Activated T-helper 1 cell treated with Interleukin-2 at 50 U/mL for 16 hours (primary cell): Measurements from ENCODE around the gene CLDN14.

Experiments used
- DNase-seq: peaks from one replicate; pipeline ENCODE4 v3.0.0-alpha.2; 2020; ENCODE audit warnings: low read depth

Gene CLDN14

GRCh38 chr21:36471254-36471723 lies 8.6 kb downstream of the CLDN14 start:
- DNase-seq = no peak

- no peak for DNase-seq
Measured at GRCh38 chr21:36470294-36470693, 9.6 kb downstream of the CLDN14 start.

GRCh38 chr21:36466061-36466511 lies 13.8 kb downstream of the CLDN14 start:
- no peak for DNase-seq

GRCh38 chr21:36465478-36465877 lies 14.4 kb downstream of the CLDN14 start:
- DNase-seq = no peak

- no peak for DNase-seq
Measured at GRCh38 chr21:36464590-36464989, 15.3 kb downstream of the CLDN14 start.

- DNase-seq = no peak
Measured at GRCh38 chr21:36463991-36464390, 15.9 kb downstream of the CLDN14 start.

- DNase-seq = no peak
Measured at GRCh38 chr21:36463204-36463603, 16.7 kb downstream of the CLDN14 start.

- DNase-seq = no peak
Measured at GRCh38 chr21:36461918-36462486, 17.9 kb downstream of the CLDN14 start.

DNA sequence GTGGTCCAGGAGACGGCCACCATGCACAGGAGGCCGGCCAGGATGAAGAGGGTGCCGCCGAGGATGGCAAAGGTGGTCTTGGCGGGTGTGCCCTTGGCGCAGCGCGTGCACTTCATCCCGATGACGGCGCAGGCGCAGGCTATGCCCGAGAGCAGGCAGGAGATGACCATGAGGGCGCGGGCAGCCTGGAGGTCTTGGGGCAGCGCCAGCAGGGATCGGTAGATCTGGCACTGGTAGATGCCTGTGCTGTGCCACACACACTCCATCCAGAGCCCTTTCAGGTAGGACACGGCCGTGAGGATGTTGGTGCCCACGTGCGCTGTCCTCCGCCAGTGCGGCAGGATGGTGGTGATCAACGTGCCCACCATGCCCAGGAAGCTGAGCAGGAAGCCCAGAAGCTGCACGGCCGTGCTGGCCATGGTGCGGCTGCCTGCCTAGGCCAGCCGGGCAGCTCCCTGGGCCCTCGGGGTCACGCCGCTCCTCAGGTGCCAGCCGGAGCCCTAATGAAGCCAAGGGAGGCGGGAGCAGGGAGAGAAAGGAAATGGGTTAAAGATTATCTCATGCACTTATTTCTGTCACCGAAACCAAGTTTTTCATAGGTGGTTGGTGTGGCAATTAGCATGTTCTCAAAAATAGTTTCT lies 18.5 kb downstream of the CLDN14 start:
- DNase-seq = no peak

DNA sequence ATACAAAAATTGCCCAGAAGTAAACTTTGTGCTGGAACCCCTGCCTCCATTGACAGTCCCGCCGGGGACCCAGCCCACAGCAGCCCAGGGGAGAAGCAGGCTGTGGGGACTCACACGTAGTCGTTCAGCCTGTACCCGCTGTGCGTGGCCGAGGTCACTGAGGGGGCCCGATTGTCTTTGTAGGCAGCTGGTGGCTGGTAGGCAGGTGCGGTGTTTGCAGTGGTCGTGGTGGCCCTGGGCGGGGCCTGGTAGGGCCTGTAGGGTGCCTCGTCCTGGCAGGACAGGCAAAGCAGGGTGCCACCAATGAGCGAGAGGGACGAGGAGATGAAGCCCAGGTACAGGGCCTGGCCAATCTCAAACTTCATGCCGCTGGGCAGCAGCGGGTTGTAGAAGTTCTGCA lies 19.1 kb downstream of the CLDN14 start:
- DNase-seq = no peak

GRCh38 chr21:36459098-36459497 lies 20.8 kb downstream of the CLDN14 start:
- no peak for DNase-seq

DNA sequence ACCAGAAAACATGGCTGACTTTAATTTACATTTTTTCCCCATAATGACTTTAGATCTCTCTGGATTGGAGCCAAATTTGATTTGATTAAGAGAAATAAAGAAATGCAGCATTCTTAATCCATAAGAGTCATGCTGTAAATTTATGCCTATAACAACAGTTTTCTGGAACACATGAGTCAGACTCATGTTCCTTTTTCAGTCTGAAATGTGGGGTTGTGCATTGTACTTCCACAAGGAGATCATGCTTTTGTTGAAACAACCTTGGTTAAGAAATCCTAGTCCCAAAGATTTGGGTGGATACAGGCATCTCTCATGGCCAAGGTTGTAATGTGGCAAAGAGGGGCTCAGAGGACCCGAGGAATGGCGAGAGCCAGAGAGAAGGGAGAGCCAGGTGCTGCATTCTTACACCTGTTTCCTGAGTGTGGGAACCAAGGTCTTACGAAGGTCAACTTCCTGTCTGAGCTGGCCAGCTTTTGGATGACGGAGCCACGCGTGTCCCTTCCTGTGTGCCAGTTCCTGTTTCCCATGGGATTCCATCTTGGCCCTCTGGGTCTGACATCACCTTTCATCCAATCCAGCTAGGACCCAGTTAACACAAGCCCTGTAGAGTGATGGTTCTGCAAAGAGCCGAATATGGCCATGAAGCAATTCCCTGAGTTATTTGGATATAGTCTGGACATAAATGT lies 23.1 kb downstream of the CLDN14 start:
- DNase-seq = no peak

DNA sequence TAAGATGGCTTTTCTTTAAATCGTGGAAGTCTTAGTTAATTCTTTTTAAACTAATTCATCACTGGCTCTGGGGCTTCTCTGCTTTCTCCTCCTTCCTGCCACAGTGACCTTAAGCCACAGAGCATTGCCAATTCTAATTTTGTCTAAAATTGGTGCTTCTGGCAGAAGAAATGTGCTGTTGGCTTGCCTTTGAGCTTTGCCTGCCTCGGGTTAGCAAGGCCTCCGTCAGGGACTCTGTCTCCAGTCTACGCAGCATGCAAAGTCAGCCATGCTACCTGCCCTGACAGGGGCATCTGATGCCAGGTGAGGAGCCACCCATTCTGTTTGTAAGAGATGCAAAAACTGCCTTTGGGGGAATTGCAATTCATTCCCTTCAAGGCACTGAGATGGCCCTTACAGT lies 25.2 kb downstream of the CLDN14 start:
- DNase-seq = no peak

GRCh38 chr21:36454093-36454531 lies 25.8 kb downstream of the CLDN14 start:
- no peak for DNase-seq

DNA sequence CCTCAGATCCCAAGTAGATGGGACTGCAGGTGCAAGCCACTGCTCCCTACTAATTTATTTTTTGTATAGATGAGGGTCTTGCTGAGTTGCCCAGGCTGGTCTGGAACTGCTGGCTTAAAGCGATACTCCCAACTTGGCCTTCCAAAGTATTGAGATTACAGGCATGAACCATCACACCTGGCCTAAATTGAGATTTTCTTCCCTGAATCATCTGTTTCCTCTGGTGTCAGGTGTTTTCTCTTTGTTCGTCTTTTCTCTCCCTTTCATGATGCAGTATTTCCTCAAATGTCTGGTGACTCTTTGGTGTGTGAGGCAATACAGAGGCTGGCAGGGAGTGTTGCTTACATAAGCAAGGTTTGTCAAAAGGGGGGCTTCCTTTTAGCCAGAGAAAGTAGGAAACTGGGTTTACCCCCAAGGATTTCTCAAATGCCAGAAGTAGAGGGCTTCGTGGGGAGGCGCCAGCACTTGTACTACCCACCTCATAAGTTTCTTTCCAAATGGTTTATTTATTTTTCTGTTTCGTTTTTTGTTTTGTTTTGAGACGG lies 27.6 kb downstream of the CLDN14 start:
- DNase-seq = no peak

- DNase-seq = no peak
Measured at GRCh38 chr21:36451506-36451905, 28.4 kb downstream of the CLDN14 start.

GRCh38 chr21:36450511-36450910 lies 29.4 kb downstream of the CLDN14 start:
- DNase-seq = no peak

DNA sequence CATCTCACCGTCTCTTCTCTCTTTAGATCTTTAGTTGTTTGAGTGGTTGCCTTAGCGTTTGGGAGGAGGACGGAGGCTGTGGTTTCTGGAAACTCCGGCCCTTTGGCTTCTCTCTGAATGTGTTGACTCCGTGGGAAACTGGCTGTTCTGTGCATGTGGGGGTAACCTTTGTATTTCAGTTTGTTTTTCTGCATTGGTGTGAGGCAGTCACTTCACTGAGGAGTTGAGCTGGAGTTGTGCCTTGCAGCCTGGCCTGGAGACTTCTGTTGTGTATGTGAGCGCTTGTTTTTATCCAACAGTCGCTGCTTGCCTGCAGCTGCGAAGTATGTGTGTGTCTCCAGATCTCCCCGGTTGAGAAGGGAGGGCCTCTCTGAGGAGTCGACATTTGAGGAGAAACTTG lies 33.6 kb downstream of the CLDN14 start:
- DNase-seq = no peak

DNA sequence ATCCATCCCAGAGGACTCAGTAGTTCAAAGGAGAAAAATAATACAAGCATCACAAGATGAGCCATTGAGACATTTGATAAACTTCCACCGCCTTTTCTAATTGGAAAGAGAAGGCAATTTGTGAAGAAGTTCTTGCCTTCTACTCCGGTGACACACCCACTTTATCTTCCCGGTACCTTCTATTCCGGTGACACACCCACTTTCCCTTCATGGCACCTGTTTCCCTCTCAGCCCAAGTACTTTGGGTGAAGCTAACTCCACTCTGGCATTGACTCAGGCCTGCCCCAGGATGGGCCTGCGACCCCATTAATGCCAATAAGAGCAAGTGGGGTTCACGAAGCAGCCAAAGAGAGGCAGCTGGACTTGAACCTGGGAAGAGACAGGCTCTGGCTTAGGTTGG lies 38.2 kb downstream of the CLDN14 start:
- DNase-seq = no peak

GRCh38 chr21:36437745-36438128 lies 42.2 kb downstream of the CLDN14 start:
- DNase-seq = no peak

DNA sequence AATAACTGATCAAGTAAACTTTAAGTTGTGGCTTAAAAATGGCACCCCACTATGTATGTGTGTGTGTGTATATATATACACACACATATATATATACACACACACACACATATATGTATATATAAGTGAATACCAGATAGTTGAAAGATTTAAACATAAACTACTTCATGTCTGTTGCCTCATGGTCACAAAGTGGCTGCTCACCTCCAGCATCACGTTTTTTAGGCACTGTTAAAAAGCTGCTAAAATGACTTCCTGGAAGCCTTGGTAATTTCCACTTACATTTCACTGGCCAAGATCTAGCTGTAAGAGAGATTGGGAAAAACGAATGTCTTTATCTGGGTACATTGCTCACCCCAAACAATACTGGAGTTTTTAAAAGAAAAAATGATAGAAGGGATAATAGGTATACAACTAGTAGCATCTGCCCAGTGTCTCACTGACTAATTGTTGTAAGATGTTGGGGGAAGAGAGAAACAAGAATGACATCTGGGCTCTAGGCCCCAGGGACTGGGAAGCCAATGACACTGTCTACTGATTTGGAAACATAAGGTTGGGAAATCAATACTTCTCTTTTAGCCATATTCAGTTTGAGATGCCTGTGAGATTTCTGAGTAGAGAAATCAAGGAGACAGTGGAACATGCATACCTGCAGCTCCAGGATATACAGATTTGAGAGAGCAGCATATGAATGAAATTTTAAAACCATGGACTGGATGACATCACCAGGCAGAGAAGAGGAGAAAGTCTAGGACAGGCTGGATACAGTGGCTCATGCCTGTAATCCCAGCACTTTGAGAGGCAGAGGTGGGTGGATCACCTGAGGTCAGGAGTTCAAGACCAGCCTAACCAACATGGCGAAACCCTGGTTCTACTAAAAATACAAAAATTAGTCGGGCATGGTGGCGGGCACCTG lies 42.8 kb downstream of the CLDN14 start:
- DNase-seq = no peak

DNA sequence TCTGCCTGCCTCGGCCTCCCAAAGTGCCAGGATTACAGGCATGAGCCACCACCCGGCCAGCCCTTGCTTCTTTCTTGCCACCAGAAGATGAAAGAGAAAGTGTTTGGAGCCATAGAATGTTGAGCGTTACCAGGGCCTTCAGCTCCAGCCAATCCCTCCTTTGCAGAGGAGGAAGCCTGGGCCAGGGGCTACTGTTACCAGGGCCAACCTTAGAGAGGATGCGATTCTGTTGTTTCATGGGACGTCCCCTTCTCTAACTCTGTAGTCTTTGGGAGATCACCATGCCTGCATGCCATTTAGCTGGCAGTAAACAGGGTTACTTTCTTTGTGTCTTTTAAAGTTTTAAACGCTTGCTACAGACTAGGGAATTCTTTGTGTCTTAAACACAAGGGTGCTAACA lies 45.8 kb downstream of the CLDN14 start:
- no peak for DNase-seq
